ENCODE results near the gene CD248. TPM values are rescaled to one million over a fixed set of nuclear protein-coding genes. Genes with fewer than 3 reads are reported as not detected.

Gene CD248
- total RNA-seq, 1 donor from 2014 or later: 12.3 TPM

- intact Hi-C loops (cut with micrococcal nuclease): loop anchor here (5.0 kb wide), 1 partner anchor 77 kb away; no protein-coding TSS in a partner anchor
- Histone ChIP-seq H3K9me3 (replicated peaks) (no peaks in the 10 kb centered on the region), H3K4me1 (peaks cover 19% of the 10 kb centered on the region), H3K36me3 (no peaks in the 10 kb centered on the region), H3K27me3 (ENCODE audit: low read depth) (no peaks in the 10 kb centered on the region), H3K4me3 (no peak overlapping the region), H3K27ac (replicated peaks) (no peak overlapping the region)
- no peak for DNase-seq
- no peak for TF ChIP-seq CTCF (IDR thresholded peaks at IDR 0.05; ENCODE audit: borderline replicate concordance)
These were observed 6.5 kb downstream of the CD248 start for GRCh38 chr11:66310324-66310723.

GRCh38 chr11:66309475-66309874 lies 7.4 kb downstream of the CD248 start:
- no peaks in the 10 kb centered on the region for H3K36me3 ChIP-seq
- H3K4me1 ChIP-seq: peaks cover 16% of the 10 kb centered on the region
- no peak overlapping the region for H3K27ac ChIP-seq (replicated peaks)
- intact Hi-C loops (cut with micrococcal nuclease): no loop called here
- H3K27me3 ChIP-seq (ENCODE audit: low read depth): no peaks in the 10 kb centered on the region
- DNase-seq: no peak
- no peak for TF ChIP-seq CTCF (IDR thresholded peaks at IDR 0.05; ENCODE audit: borderline replicate concordance)
- H3K9me3 ChIP-seq (replicated peaks): no peaks in the 10 kb centered on the region
- no peak overlapping the region for H3K4me3 ChIP-seq

GRCh38 chr11:66302656-66303055 lies 14.2 kb downstream of the CD248 start:
- intact Hi-C loops (cut with micrococcal nuclease): no loop called here
- Histone ChIP-seq H3K4me3 (no peak overlapping the region), H3K36me3 (no peaks in the 10 kb centered on the region), H3K27ac (replicated peaks) (no peak overlapping the region), H3K27me3 (ENCODE audit: low read depth) (no peaks in the 10 kb centered on the region), H3K4me1 (peaks cover 3% of the 10 kb centered on the region), H3K9me3 (replicated peaks) (no peaks in the 10 kb centered on the region)
- no peak for DNase-seq
- no peak for TF ChIP-seq CTCF (IDR thresholded peaks at IDR 0.05; ENCODE audit: borderline replicate concordance)

- Histone ChIP-seq H3K9me3 (replicated peaks) (no peaks in the 10 kb centered on the region), H3K27ac (replicated peaks) (no peak overlapping the region), H3K36me3 (no peaks in the 10 kb centered on the region), H3K27me3 (ENCODE audit: low read depth) (peaks cover 28% of the 10 kb centered on the region), H3K4me1 (peaks cover 3% of the 10 kb centered on the region), H3K4me3 (no peak overlapping the region)
- no peak for DNase-seq
- TF ChIP-seq CTCF (IDR thresholded peaks at IDR 0.05; ENCODE audit: borderline replicate concordance): no peak
- intact Hi-C loops (cut with micrococcal nuclease): no loop called here
These were observed 17.7 kb downstream of the CD248 start for GRCh38 chr11:66299186-66299585.

- Histone ChIP-seq H3K4me1 (peaks cover 3% of the 10 kb centered on the region), H3K9me3 (replicated peaks) (no peaks in the 10 kb centered on the region), H3K36me3 (no peaks in the 10 kb centered on the region), H3K27ac (replicated peaks) (no peak overlapping the region), H3K4me3 (no peak overlapping the region), H3K27me3 (ENCODE audit: low read depth) (peaks cover 44% of the 10 kb centered on the region)
- intact Hi-C loops (cut with micrococcal nuclease): no loop called here
- no peak for DNase-seq
- no peak for TF ChIP-seq CTCF (IDR thresholded peaks at IDR 0.05; ENCODE audit: borderline replicate concordance)
These were observed 19.2 kb downstream of the CD248 start for GRCh38 chr11:66297610-66298009.
